ENCODE results near the gene CCDC195. TPM values are rescaled to one million over a fixed set of nuclear protein-coding genes. Genes with fewer than 3 reads are reported as not detected.

Gene CCDC195
- total RNA-seq, 1 donor from 2014 or later: not detected

Other genes with a start within 250 kb of the CCDC195 start
- gene CUL3, start 131.0 kb downstream of the CCDC195 start, total RNA-seq: 95.0 TPM